ENCODE data around the gene BANK1.

Gene BANK1

DNA sequence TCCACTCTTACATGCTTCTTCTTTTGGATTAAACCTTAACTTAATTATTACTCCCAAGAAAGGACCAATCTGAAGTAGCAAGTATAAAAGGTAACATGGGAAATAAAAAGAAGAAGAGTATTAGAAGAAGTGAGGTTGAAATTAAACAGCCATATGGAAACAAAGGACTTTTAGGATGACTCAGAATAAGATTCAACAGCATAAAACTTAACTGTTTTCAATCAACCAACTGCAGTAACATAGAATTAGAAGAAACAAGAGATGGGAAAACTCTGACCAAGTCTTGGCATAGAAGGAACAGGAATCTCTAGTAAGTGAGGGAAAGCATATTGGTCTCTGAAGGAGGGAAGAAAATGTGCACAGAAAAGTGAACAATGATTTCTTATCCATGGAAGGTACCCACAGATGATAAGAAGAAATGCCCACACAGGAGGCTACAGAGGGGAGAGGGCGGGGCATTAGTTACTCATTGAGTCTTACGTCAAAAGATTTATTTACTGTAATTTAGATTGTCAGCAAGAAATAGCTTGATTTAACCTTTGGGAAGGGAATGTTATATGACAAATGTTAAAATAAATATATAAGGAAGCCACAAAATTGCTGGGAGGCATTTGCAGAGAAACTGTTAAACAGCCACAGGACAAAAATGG is 177.3 kb downstream of the BANK1 start:
- Histone ChIP-seq H3K27me3 (ENCODE audit: insufficient read depth, low read length) (no peaks in the 10 kb centered on the region), H3K9me3 (ENCODE audit: insufficient read depth, low read depth, low read length) (no peaks in the 10 kb centered on the region), H3K9ac (ENCODE audit: low read depth, low read length) (no peak overlapping the region), H3K36me3 (ENCODE audit: insufficient read depth, low read depth, low read length) (no peaks in the 10 kb centered on the region), H3K4me3 (ENCODE audit: low read length) (no peak overlapping the region), H3K27ac (ENCODE audit: low read length) (no peak overlapping the region), H3K4me1 (ENCODE audit: insufficient read depth, low read length) (no peaks in the 10 kb centered on the region)

DNA sequence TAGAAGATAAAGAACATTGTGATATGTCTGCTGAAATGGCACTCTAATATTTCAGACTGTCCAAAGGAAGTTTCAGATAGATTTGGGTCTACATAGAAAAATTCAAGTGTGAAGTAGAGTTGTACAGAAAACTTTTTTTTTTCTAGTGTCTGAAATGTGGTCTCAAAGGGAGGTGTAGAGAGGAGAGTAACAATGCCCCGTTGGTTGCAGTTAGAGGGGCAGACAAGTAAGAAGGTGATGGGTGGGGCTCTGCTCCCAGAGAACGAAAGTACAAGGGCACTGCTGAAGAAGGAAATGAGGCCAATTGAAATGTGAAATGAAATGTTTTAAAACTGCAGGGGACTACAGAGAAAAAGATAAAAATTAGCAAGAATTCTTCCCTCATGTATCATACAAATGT is 177.8 kb downstream of the BANK1 start:
- H3K4me1 ChIP-seq (ENCODE audit: insufficient read depth, low read length): no peaks in the 10 kb centered on the region
- H3K9me3 ChIP-seq (ENCODE audit: insufficient read depth, low read depth, low read length): no peaks in the 10 kb centered on the region
- no peaks in the 10 kb centered on the region for H3K27me3 ChIP-seq (ENCODE audit: insufficient read depth, low read length)
- no peaks in the 10 kb centered on the region for H3K36me3 ChIP-seq (ENCODE audit: insufficient read depth, low read depth, low read length)
- H3K27ac ChIP-seq (ENCODE audit: low read length): no peak overlapping the region
- no peak overlapping the region for H3K9ac ChIP-seq (ENCODE audit: low read depth, low read length)
- no peak overlapping the region for H3K4me3 ChIP-seq (ENCODE audit: low read length)

- no peak overlapping the region for H3K4me3 ChIP-seq (ENCODE audit: low read length)
- H3K9me3 ChIP-seq (ENCODE audit: insufficient read depth, low read depth, low read length): no peaks in the 10 kb centered on the region
- H3K27ac ChIP-seq (ENCODE audit: low read length): no peak overlapping the region
- H3K4me1 ChIP-seq (ENCODE audit: insufficient read depth, low read length): no peaks in the 10 kb centered on the region
- no peaks in the 10 kb centered on the region for H3K36me3 ChIP-seq (ENCODE audit: insufficient read depth, low read depth, low read length)
- no peak overlapping the region for H3K9ac ChIP-seq (ENCODE audit: low read depth, low read length)
- no peaks in the 10 kb centered on the region for H3K27me3 ChIP-seq (ENCODE audit: insufficient read depth, low read length)
These were observed 179.4 kb downstream of the BANK1 start for GRCh38 chr4:101969965-101970364.

GRCh38 chr4:101970547-101971155 is 180.1 kb downstream of the BANK1 start:
- no peak overlapping the region for H3K9ac ChIP-seq (ENCODE audit: low read depth, low read length)
- no peaks in the 10 kb centered on the region for H3K4me1 ChIP-seq (ENCODE audit: insufficient read depth, low read length)
- no peak overlapping the region for H3K27ac ChIP-seq (ENCODE audit: low read length)
- H3K9me3 ChIP-seq (ENCODE audit: insufficient read depth, low read depth, low read length): no peaks in the 10 kb centered on the region
- H3K27me3 ChIP-seq (ENCODE audit: insufficient read depth, low read length): no peaks in the 10 kb centered on the region
- H3K36me3 ChIP-seq (ENCODE audit: insufficient read depth, low read depth, low read length): no peaks in the 10 kb centered on the region
- no peak overlapping the region for H3K4me3 ChIP-seq (ENCODE audit: low read length)

- no peak overlapping the region for H3K4me3 ChIP-seq (ENCODE audit: low read length)
- H3K36me3 ChIP-seq (ENCODE audit: insufficient read depth, low read depth, low read length): no peaks in the 10 kb centered on the region
- H3K27ac ChIP-seq (ENCODE audit: low read length): no peak overlapping the region
- H3K4me1 ChIP-seq (ENCODE audit: insufficient read depth, low read length): no peaks in the 10 kb centered on the region
- H3K9ac ChIP-seq (ENCODE audit: low read depth, low read length): no peak overlapping the region
- no peaks in the 10 kb centered on the region for H3K9me3 ChIP-seq (ENCODE audit: insufficient read depth, low read depth, low read length)
- H3K27me3 ChIP-seq (ENCODE audit: insufficient read depth, low read length): no peaks in the 10 kb centered on the region
These were observed 182.3 kb downstream of the BANK1 start for GRCh38 chr4:101972791-101973190.

DNA sequence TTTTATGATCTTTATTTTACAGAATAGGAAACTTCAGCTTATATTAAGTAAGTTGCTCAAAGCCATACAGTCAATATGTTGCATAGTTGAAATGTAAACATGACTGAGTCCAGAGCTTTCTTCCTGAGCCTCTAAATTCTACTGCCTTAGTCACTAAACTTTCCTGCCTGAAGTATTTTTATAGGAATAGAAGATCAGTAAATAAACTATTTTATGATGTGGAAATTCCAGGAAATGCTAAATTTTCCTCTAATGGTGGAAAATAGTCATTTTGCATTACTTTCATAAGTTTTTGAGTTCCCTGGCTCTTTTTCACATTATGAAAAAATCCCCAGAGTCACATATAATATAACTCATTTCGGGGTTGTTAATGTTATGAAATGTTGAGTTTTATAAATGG is 182.8 kb downstream of the BANK1 start:
- Histone ChIP-seq H3K27ac (ENCODE audit: low read length) (no peak overlapping the region), H3K4me1 (ENCODE audit: insufficient read depth, low read length) (no peaks in the 10 kb centered on the region), H3K9ac (ENCODE audit: low read depth, low read length) (no peak overlapping the region)

DNA sequence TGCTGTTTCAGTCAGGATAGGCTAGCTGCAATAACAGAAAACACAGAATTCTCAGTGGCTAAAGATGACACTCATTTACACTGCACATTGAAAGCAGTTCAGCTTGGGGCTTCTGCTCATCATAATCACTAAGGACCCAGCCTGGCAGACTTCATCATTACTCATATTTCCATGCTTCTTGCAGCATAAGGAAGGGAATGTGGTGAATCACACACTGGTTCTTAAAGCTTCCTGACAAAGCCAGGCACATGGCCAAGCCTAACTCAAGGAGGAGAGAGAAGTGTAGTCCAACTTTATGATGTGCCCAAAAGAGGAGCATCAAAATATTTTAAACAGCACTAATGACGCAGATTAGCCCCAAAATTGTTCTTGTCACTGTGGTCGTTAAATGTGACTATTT is 186.5 kb downstream of the BANK1 start:
- no peak overlapping the region for H3K9ac ChIP-seq (ENCODE audit: low read depth, low read length)

More for the DNA sequence above, 182.8 kb downstream of the BANK1 start:
- Histone ChIP-seq H3K9me3 (ENCODE audit: insufficient read depth, low read depth, low read length) (no peaks in the 10 kb centered on the region), H3K4me3 (ENCODE audit: low read length) (no peak overlapping the region), H3K27me3 (ENCODE audit: insufficient read depth, low read length) (no peaks in the 10 kb centered on the region), H3K36me3 (ENCODE audit: insufficient read depth, low read depth, low read length) (no peaks in the 10 kb centered on the region)

DNA sequence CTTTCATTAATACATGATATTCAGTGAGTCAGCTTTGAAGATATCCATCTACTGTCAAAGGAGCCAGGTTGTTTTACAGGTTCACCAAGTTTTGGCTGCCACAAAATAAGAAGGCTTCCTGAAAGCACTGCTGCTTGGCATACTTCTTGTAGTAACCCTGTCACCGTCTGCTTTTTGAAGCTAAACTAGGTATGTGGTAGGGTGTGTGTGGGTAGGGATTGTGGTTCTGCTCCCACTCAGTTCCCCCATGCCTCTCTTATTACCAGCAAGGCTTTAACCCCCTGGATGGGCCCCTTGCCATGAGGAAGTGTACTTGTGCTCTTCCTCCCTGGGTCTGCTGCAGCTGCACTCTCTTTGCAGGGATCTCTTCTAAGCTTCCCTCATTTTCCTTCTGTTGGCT is 191.2 kb downstream of the BANK1 start:
- H3K9me3 ChIP-seq (ENCODE audit: insufficient read depth, low read depth, low read length): no peaks in the 10 kb centered on the region; the same call in 1 of the 2 replicates
- H3K36me3 ChIP-seq (ENCODE audit: insufficient read depth, low read depth, low read length): no peaks in the 10 kb centered on the region
- H3K4me1 ChIP-seq (ENCODE audit: insufficient read depth, low read length): peaks cover 2% of the 10 kb centered on the region; the same call in 1 of the 2 replicates
- H3K27me3 ChIP-seq (ENCODE audit: insufficient read depth, low read length): no peaks in the 10 kb centered on the region
- no peak overlapping the region for H3K4me3 ChIP-seq (ENCODE audit: low read length)
- no peak overlapping the region for H3K27ac ChIP-seq (ENCODE audit: low read length)
- no peak overlapping the region for H3K9ac ChIP-seq (ENCODE audit: low read depth, low read length)

More for the DNA sequence above, 186.5 kb downstream of the BANK1 start:
- H3K27me3 ChIP-seq (ENCODE audit: insufficient read depth, low read length): no peaks in the 10 kb centered on the region
- H3K36me3 ChIP-seq (ENCODE audit: insufficient read depth, low read depth, low read length): no peaks in the 10 kb centered on the region
- no peak overlapping the region for H3K27ac ChIP-seq (ENCODE audit: low read length)
- H3K4me1 ChIP-seq (ENCODE audit: insufficient read depth, low read length): no peaks in the 10 kb centered on the region
- no peak overlapping the region for H3K4me3 ChIP-seq (ENCODE audit: low read length)
- no peaks in the 10 kb centered on the region for H3K9me3 ChIP-seq (ENCODE audit: insufficient read depth, low read depth, low read length)

DNA sequence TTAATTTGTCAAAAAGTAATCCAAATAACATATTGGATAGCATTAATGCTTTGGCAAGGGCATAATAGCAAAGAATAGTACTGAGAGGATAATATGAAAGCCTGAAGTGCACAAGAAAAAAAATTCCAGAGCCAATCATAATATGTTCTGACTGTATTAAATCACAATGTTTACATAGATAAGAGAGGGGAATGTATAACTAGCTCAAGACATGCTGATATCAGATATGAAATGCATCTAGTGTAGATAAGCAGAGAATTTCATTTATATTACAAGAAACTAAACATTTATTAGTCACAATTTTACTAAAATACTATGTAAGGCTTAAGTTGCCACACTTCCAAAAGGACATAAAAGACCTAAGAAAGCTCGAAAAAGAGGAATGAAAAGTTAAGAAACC is 193.3 kb downstream of the BANK1 start:
- Histone ChIP-seq H3K4me3 (ENCODE audit: low read length) (no peak overlapping the region), H3K4me1 (ENCODE audit: insufficient read depth, low read length) (peaks cover 2% of the 10 kb centered on the region; the same call in 1 of the 2 replicates), H3K27me3 (ENCODE audit: insufficient read depth, low read length) (no peaks in the 10 kb centered on the region), H3K9me3 (ENCODE audit: insufficient read depth, low read depth, low read length) (no peaks in the 10 kb centered on the region; the same call in 1 of the 2 replicates), H3K27ac (ENCODE audit: low read length) (no peak overlapping the region), H3K9ac (ENCODE audit: low read depth, low read length) (no peak overlapping the region), H3K36me3 (ENCODE audit: insufficient read depth, low read depth, low read length) (no peaks in the 10 kb centered on the region)

DNA sequence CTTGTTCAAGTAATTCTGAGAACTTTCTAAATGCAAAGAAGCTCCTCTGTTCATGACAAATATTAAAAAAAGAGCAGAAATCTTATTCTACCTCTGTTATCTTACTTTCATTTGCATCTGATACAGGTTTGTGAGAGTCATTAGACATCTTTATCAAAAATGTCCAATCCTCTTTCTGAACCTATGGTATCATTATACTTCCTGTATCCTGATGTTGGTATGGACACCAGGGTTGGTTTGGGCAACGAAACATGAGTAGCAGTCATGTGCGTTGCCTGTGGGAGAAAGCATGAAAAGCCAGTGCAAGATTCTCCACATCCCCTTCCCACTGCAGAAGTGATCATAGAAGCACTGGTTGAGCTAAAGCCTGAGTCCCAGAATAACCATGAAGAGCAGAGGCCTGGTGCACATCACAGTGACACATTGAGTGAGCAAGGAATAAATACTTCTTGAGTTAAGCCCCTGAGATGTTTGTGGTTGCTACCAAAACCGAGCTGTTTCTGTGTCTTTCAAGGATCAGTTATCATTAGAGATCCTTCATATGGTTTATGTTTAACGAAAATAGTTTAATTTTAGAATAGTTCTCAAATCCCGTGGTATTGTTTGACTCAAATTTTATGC is 197.2 kb downstream of the BANK1 start:
- no peaks in the 10 kb centered on the region; the same call in 1 of the 2 replicates for H3K9me3 ChIP-seq (ENCODE audit: insufficient read depth, low read depth, low read length)
- no peaks in the 10 kb centered on the region for H3K36me3 ChIP-seq (ENCODE audit: insufficient read depth, low read depth, low read length)
- H3K27ac ChIP-seq (ENCODE audit: low read length): no peak overlapping the region

DNA sequence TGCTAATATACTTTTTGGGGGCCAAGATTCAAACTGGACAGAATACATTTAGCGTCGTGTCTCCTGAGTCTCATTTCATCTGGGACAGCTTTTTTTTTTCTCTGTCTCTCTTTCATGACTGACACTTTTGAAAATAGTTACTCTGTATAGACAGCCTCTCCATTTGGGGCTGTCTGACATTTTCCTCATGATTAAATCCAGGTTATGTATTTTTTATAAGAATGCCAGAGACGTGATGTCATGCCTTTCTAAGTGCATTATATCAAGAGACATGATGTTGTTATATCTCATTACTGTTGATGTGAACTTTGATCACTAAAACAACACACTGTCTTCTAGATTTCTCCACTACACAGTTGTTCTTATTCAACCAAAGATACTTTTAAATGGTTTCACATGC is 199.0 kb downstream of the BANK1 start:
- Histone ChIP-seq H3K36me3 (ENCODE audit: insufficient read depth, low read depth, low read length) (no peaks in the 10 kb centered on the region), H3K27ac (ENCODE audit: low read length) (no peak overlapping the region), H3K9ac (ENCODE audit: low read depth, low read length) (no peak overlapping the region), H3K4me3 (ENCODE audit: low read length) (no peak overlapping the region), H3K27me3 (ENCODE audit: insufficient read depth, low read length) (no peaks in the 10 kb centered on the region), H3K9me3 (ENCODE audit: insufficient read depth, low read depth, low read length) (no peaks in the 10 kb centered on the region; the same call in 1 of the 2 replicates), H3K4me1 (ENCODE audit: insufficient read depth, low read length) (peaks cover 2% of the 10 kb centered on the region; the same call in 1 of the 2 replicates)

More for the DNA sequence above, 197.2 kb downstream of the BANK1 start:
- no peak overlapping the region for H3K4me3 ChIP-seq (ENCODE audit: low read length)
- no peaks in the 10 kb centered on the region for H3K27me3 ChIP-seq (ENCODE audit: insufficient read depth, low read length)
- peaks cover 2% of the 10 kb centered on the region; the same call in 1 of the 2 replicates for H3K4me1 ChIP-seq (ENCODE audit: insufficient read depth, low read length)
- H3K9ac ChIP-seq (ENCODE audit: low read depth, low read length): no peak overlapping the region

DNA sequence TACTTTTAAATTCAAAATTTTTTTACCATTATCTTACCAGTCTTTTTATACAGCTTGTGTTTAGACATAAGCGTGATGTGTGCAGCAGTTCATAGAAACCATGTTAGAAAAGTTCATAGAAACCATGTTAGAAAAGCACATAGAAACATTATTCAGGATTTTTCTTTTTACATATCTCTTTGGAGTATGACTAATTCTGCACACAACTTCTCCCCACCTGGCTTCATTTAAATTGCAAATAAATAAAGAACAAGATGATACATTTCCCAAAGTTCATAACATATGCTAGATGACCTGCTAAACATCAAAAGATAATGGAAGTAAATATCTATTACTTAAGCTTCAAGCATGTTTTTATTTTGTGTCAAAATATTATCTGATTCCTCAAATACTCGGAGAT is 201.9 kb downstream of the BANK1 start:
- Histone ChIP-seq H3K4me3 (ENCODE audit: low read length) (no peak overlapping the region), H3K27ac (ENCODE audit: low read length) (no peak overlapping the region), H3K4me1 (ENCODE audit: insufficient read depth, low read length) (no peaks in the 10 kb centered on the region), H3K36me3 (ENCODE audit: insufficient read depth, low read depth, low read length) (no peaks in the 10 kb centered on the region), H3K9me3 (ENCODE audit: insufficient read depth, low read depth, low read length) (no peaks in the 10 kb centered on the region), H3K9ac (ENCODE audit: low read depth, low read length) (no peak overlapping the region), H3K27me3 (ENCODE audit: insufficient read depth, low read length) (no peaks in the 10 kb centered on the region)

All from iPS-20b (cell line).